ENCODE data around the gene FAM131A. TPM values are rescaled to one million over a fixed set of nuclear protein-coding genes. Genes with fewer than 3 reads are reported as not detected.

FAM131A gene
- total and polyA plus RNA-seq, 4 donors = 0.81 to 5.7 (median 2.7) TPM

DNA sequence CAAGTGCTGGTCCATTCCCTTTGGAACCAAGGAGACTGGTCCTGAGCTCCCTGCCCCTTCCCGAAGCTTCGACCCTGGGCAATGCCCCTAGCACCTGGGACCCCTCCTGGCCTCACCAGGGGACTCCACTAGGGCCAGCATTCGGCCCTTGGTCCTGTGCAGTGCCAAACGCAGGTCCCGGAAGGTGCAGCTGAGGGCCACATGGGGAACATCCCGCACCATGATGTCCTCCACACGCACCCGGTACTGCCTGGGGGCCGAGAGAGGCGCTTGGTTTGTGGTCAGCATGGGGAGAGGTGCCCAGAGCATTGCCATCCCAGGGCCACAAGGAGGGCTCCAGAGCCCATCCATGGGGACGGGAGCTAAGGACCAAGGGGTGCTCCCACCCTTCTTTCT, 16.1 kb downstream of the FAM131A start:
- H3K9me3 ChIP-seq (ENCODE audit: control insufficient read depth in 4 of 4, low read length in 3 of 4) = no peaks in the 10 kb centered on the region
- H3K4me1 ChIP-seq (ENCODE audit: control insufficient read depth in 4 of 4, insufficient read depth in 4 of 4, low read length in 3 of 4) = peaks cover 8 to 17% (median 14%) of the 10 kb centered on the region in 4 donors
- H3K9ac ChIP-seq (ENCODE audit: low read depth in 1 of 2, low read length in 2 of 2) = no peak overlapping the region
- 96% methylated on average over 11 of the region's 11 CpGs for WGBS
- H3K36me3 ChIP-seq (ENCODE audit: control insufficient read depth in 4 of 4, insufficient read depth in 3 of 4, low read depth in 1 of 4, low read length in 3 of 4) = no peaks in the 10 kb centered on the region
- no peaks in the 10 kb centered on the region for H3K27me3 ChIP-seq (ENCODE audit: control insufficient read depth in 4 of 4, insufficient read depth in 4 of 4, low read length in 3 of 4)
- TF ChIP-seq HNF4G (IDR thresholded peaks at IDR 0.05) (no peak), ZBTB33 (IDR thresholded peaks at IDR 0.05) (no peak), NR2F2 (IDR thresholded peaks at IDR 0.05) (no peak), TAF1 (conservative IDR thresholded peaks at IDR 0.05) (no peak), GABPA (IDR thresholded peaks at IDR 0.05 in 1 of 2, conservative IDR thresholded peaks at IDR 0.05 in 1 of 2) (no peak), MAX (IDR thresholded peaks at IDR 0.05) (no peak), REST (IDR thresholded peaks at IDR 0.05) (no peak), FOXA2 (IDR thresholded peaks at IDR 0.05) (no peak), JUND (IDR thresholded peaks at IDR 0.05) (no peak), RAD21 (IDR thresholded peaks at IDR 0.05) (no peak), HNF4A (conservative IDR thresholded peaks at IDR 0.05) (no peak), SP1 (IDR thresholded peaks at IDR 0.05) (no peak), FOXA1 (IDR thresholded peaks at IDR 0.05) (no peak), EGR1 (IDR thresholded peaks at IDR 0.05; ENCODE audit: low read depth in 2 of 2) (no peak), YY1 (IDR thresholded peaks at IDR 0.05) (no peak), RXRA (IDR thresholded peaks at IDR 0.05) (no peak)
- TF ChIP-seq, protein P1, sequence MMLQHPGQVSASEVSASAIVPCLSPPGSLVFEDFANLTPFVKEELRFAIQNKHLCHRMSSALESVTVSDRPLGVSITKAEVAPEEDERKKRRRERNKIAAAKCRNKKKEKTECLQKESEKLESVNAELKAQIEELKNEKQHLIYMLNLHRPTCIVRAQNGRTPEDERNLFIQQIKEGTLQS (IDR thresholded peaks at IDR 0.05) = no peak
- TF ChIP-seq, protein P2, sequence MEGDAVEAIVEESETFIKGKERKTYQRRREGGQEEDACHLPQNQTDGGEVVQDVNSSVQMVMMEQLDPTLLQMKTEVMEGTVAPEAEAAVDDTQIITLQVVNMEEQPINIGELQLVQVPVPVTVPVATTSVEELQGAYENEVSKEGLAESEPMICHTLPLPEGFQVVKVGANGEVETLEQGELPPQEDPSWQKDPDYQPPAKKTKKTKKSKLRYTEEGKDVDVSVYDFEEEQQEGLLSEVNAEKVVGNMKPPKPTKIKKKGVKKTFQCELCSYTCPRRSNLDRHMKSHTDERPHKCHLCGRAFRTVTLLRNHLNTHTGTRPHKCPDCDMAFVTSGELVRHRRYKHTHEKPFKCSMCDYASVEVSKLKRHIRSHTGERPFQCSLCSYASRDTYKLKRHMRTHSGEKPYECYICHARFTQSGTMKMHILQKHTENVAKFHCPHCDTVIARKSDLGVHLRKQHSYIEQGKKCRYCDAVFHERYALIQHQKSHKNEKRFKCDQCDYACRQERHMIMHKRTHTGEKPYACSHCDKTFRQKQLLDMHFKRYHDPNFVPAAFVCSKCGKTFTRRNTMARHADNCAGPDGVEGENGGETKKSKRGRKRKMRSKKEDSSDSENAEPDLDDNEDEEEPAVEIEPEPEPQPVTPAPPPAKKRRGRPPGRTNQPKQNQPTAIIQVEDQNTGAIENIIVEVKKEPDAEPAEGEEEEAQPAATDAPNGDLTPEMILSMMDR (IDR thresholded peaks at IDR 0.05; ENCODE audit: low read depth, low read length, missing input control) = no peak
- no peak for DNase-seq (ENCODE audit: low spot score)
- H3K27ac ChIP-seq (ENCODE audit: low read depth in 1 of 2, low read length in 2 of 2) = no peak overlapping the region
- H3K4me3 ChIP-seq (ENCODE audit: low read depth in 1 of 3, low read length in 3 of 3) = no peak overlapping the region
